Measurements from ENCODE around the gene AEN. TPM values are rescaled to one million over a fixed set of nuclear protein-coding genes. Genes with fewer than 3 reads are reported as not detected.

Gene AEN
- total RNA-seq, 4 donors from 2014 or later, result 16.1 to 19.2 (median 17.3) TPM

DNA sequence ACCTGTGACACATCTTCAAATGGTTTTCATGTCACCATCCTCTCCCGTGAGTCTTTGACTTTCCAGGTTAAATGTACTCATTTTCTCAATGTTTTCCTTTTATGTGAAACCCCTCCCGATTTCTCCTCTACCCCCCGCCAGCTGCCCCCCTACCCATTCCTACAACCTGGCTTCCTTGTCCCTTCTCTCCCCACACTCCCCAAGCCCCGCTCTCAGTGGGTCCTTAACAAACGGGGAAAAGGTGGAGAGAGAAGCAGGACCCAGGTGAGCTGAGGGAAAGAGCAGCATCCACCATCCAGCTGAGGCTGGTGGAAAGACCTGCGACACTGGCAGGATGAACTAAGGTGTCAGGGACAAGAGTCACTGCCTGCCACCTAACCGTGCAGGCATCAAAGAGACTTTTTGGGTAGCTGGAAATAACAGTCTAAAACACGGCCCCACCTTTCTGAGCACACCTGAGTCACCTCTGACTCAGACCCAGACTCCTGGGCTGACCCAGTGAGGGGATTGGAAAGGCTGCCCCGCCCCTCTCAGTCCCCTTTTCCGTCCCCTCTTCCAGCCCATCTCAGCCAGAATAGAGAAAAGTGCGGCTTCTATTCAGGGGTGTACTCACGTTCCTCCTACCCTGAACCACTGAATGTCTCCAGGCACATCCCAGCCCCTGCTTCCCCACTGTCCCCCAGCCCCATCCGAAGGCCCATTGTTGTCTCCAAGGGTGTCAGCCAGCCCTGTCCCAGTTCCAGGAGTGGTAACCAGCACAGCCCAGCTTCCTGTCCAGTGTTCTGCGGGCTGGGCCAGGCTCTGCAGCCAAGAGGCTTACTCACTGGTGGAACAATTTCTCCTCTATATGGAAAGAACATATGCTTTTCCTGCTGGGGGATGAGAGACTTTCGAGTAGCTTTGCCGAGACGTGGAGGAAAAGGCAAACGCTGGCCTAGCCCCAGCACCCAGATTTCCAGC lies 38.1 kb downstream of the AEN start:
- H3K27ac ChIP-seq, result no peak overlapping the region
- H3K4me3 ChIP-seq, result no peak overlapping the region
- intact Hi-C loops (cut with DNase I; ENCODE audit: low total_unique reads) (no loop called here), in situ Hi-C loops (cut with MboI; ENCODE audit: low sequenced_read_pairs in 4 of 4) (loop anchor here in 2 of 4 donors (25.0 kb wide), 1 partner anchor 178 kb away; no protein-coding TSS in a partner anchor)
- no peak for ATAC-seq
- no peak for DNase-seq
- no peaks in the 10 kb centered on the region for H3K9me3 ChIP-seq
- no peaks in the 10 kb centered on the region for H3K27me3 ChIP-seq
- no peaks in the 10 kb centered on the region for H3K36me3 ChIP-seq
- TF ChIP-seq POLR2A (IDR thresholded peaks at IDR 0.05) (no peak), CTCF (IDR thresholded peaks at IDR 0.05 in 4 of 5, conservative IDR thresholded peaks at IDR 0.05 in 1 of 5) (no peak)
- peaks cover 0 to 2% of the 10 kb centered on the region in 2 donors for H3K4me1 ChIP-seq

DNA sequence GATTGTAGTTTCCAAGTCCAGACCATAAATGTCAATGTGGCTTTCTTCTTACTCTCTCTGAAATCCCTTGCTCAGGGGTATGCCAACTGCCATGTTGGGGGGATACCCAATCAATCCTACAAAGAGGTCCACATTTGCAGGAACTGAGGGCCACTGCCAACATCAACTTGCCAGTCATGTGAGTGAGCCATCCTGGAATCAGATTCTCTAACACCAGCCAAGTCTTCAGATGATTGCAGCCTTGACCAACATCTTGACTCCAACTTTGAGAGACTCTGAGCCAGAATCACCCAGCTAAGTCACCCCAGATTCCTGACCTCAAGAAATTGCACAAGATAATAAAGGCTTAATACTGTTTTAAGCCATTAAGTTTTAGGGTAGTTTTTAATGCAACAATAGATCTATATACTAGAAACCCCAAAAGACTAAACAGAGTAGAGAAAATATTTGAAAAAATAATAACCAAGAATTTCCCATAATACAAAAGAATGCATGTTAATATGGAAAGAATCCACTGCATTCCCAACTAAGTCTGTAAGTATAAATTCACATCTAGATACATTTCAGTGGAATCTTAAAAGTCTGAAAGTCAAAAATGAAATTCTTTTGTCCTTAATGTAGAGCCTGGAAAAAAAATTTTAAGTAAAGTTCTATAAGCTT lies 40.0 kb downstream of the AEN start:
- no peak for TF ChIP-seq CTCF (IDR thresholded peaks at IDR 0.05 in 4 of 5, conservative IDR thresholded peaks at IDR 0.05 in 1 of 5)
- TF ChIP-seq POLR2A (IDR thresholded peaks at IDR 0.05), result no peak
- Histone ChIP-seq H3K4me1 (peaks cover 0 to 2% of the 10 kb centered on the region in 2 donors), H3K36me3 (no peaks in the 10 kb centered on the region), H3K4me3 (no peak overlapping the region), H3K27me3 (no peaks in the 10 kb centered on the region), H3K9me3 (no peaks in the 10 kb centered on the region), H3K27ac (no peak overlapping the region)
- intact Hi-C loops (cut with DNase I; ENCODE audit: low total_unique reads), result no loop called here
- in situ Hi-C loops (cut with MboI; ENCODE audit: low sequenced_read_pairs in 4 of 4), result loop anchor here in 2 of 4 donors (25.0 kb wide), 1 partner anchor 176 kb away; no protein-coding TSS in a partner anchor
- DNase-seq (no peak), ATAC-seq (no peak)

DNA sequence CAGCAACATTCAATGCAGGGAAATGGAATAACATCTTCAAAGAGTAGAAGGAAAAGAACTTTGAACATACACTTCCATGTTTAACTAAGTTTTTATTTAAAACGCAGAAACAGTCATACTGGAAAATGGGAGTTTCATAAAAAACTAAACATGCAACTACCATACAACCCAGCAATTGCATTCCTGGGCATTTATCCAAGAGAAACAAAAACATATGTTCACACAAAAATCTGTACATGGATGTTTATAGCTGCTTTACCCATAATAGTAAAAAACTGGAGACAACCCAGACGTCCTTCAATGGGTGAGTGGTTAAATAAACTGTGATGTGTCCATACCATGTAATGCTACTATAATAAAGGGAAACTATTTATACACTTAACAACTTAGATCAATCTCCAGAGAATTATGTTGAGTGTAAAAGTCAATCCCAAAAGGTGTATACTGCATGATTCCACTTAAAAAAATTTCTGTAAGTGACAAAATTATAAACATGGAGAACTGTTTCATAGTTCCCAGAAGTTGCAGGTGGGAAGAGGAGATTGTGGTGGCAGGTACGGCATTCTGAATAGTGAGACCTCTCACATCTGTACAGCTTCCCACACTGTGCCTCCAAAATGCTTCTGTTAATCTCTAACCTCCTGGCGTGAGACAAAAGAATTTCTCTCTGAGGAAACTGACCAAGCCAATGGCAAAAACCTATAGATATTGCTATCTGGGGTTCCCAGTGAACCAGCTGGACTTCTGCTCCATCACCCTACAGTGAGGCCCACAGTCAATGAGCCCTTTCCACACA lies 40.8 kb downstream of the AEN start:
- peaks cover 0 to 2% of the 10 kb centered on the region in 2 donors for H3K4me1 ChIP-seq
- TF ChIP-seq POLR2A (IDR thresholded peaks at IDR 0.05) (no peak), CTCF (IDR thresholded peaks at IDR 0.05 in 4 of 5, conservative IDR thresholded peaks at IDR 0.05 in 1 of 5) (no peak)
- H3K27ac ChIP-seq, result no peak overlapping the region
- H3K4me3 ChIP-seq, result no peak overlapping the region
- H3K36me3 ChIP-seq, result no peaks in the 10 kb centered on the region
- intact Hi-C loops (cut with DNase I; ENCODE audit: low total_unique reads) (no loop called here), in situ Hi-C loops (cut with MboI; ENCODE audit: low sequenced_read_pairs in 4 of 4) (loop anchor here in 2 of 4 donors (25.0 kb wide), 1 partner anchor 175 kb away; no protein-coding TSS in a partner anchor)
- no peaks in the 10 kb centered on the region for H3K27me3 ChIP-seq
- DNase-seq (no peak), ATAC-seq (no peak)
- H3K9me3 ChIP-seq, result no peaks in the 10 kb centered on the region

DNA sequence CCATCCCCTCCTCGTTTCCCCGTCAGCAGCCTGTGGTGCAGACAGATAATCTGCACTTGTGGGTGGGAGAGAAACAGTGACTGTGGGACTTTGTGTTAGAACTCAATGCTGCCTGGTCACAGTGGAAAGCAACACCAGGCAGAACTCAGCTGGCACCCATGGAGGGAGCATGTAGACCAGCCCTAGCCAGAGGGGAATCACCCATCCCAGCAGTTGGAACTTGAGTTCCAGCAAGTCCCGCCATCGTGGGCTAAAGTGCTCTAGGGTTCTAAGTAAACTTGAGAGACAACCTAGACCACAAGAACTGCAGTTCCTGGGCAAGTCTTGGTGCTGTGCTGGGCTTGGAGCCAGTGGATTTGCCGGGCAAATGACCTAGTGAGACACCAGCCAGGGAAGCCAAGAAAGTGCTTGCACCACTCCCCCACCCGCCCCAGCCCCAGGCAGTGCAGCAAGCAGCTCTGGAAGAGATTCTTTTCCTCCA lies 42.0 kb downstream of the AEN start:
- TF ChIP-seq POLR2A (IDR thresholded peaks at IDR 0.05) (no peak), CTCF (IDR thresholded peaks at IDR 0.05 in 4 of 5, conservative IDR thresholded peaks at IDR 0.05 in 1 of 5) (no peak)
- Histone ChIP-seq H3K27me3 (no peaks in the 10 kb centered on the region), H3K4me1 (peaks cover 0 to 2% of the 10 kb centered on the region in 2 donors), H3K4me3 (no peak overlapping the region), H3K27ac (no peak overlapping the region), H3K36me3 (no peaks in the 10 kb centered on the region), H3K9me3 (no peaks in the 10 kb centered on the region)
- intact Hi-C loops (cut with DNase I; ENCODE audit: low total_unique reads), result no loop called here
- no peak for ATAC-seq
- in situ Hi-C loops (cut with MboI; ENCODE audit: low sequenced_read_pairs in 4 of 4), result loop anchor here in 2 of 4 donors (25.0 kb wide), 1 partner anchor 174 kb away; no protein-coding TSS in a partner anchor
- DNase-seq, result no peak

Measured in gastrocnemius medialis (tissue), 4 donors.